Measurements from ENCODE around the gene MYCBPAP. TPM values are rescaled to one million over a fixed set of nuclear protein-coding genes. Genes with fewer than 3 reads are reported as not detected.

Gene MYCBPAP
- total RNA-seq, 3 donors from 2014 or later = 0.66 to 1.9 (median 1.3) TPM

GRCh38 chr17:50499721-50500120 lies 8.5 kb upstream of the MYCBPAP start:
- DNase-seq (ENCODE audit: low spot score in 2 of 2) = no peak
- Histone ChIP-seq H3K36me3 (no peaks in the 10 kb centered on the region), H3K27ac (no peak overlapping the region), H3K4me3 (no peak overlapping the region), H3K27me3 (no peaks in the 10 kb centered on the region), H3K9me3 (no peaks in the 10 kb centered on the region), H3K4me1 (no peaks in the 10 kb centered on the region)
- intact Hi-C loops (cut with DNase I; ENCODE audit: low total_unique reads) = no loop called here
- TF ChIP-seq POLR2A (IDR thresholded peaks at IDR 0.05) (no peak), CTCF (IDR thresholded peaks at IDR 0.05) (no peak), POLR2AphosphoS5 (IDR thresholded peaks at IDR 0.05) (no peak)

GRCh38 chr17:50501054-50501453 lies 7.2 kb upstream of the MYCBPAP start:
- no peak for DNase-seq (ENCODE audit: low spot score in 2 of 2)

GRCh38 chr17:50502301-50502990 lies 5.8 kb upstream of the MYCBPAP start:
- Histone ChIP-seq H3K27ac (no peak overlapping the region), H3K4me1 (no peaks in the 10 kb centered on the region), H3K36me3 (no peaks in the 10 kb centered on the region), H3K9me3 (no peaks in the 10 kb centered on the region), H3K27me3 (no peaks in the 10 kb centered on the region), H3K4me3 (no peak overlapping the region)
- no peak for DNase-seq (ENCODE audit: low spot score in 2 of 2)
- intact Hi-C loops (cut with DNase I; ENCODE audit: low total_unique reads) = no loop called here
- TF ChIP-seq POLR2A (IDR thresholded peaks at IDR 0.05) = no peak
- no peak for TF ChIP-seq CTCF (IDR thresholded peaks at IDR 0.05)
- TF ChIP-seq POLR2AphosphoS5 (IDR thresholded peaks at IDR 0.05) = no peak

More at GRCh38 chr17:50501054-50501453, 7.2 kb upstream of the MYCBPAP start:
- intact Hi-C loops (cut with DNase I; ENCODE audit: low total_unique reads) = no loop called here
- Histone ChIP-seq H3K9me3 (no peaks in the 10 kb centered on the region), H3K4me1 (no peaks in the 10 kb centered on the region), H3K4me3 (no peak overlapping the region), H3K27ac (no peak overlapping the region), H3K27me3 (no peaks in the 10 kb centered on the region), H3K36me3 (no peaks in the 10 kb centered on the region)
- TF ChIP-seq CTCF (IDR thresholded peaks at IDR 0.05) (peak in 2 of 3 donors; percentile 16 to 26), POLR2A (IDR thresholded peaks at IDR 0.05) (no peak)

GRCh38 chr17:50505591-50506130 lies 2.6 kb upstream of the MYCBPAP start:
- Histone ChIP-seq H3K36me3 (no peaks in the 10 kb centered on the region), H3K27me3 (no peaks in the 10 kb centered on the region), H3K4me1 (no peaks in the 10 kb centered on the region), H3K9me3 (no peaks in the 10 kb centered on the region), H3K27ac (peak overlapping the region in 1 of 2 donors; percentile 25), H3K4me3 (no peak overlapping the region)
- no peak for DNase-seq (ENCODE audit: low spot score in 2 of 2)
- TF ChIP-seq POLR2AphosphoS5 (IDR thresholded peaks at IDR 0.05) (no peak), POLR2A (IDR thresholded peaks at IDR 0.05) (no peak), CTCF (IDR thresholded peaks at IDR 0.05) (no peak)
- intact Hi-C loops (cut with DNase I; ENCODE audit: low total_unique reads) = no loop called here

- TF ChIP-seq CTCF (IDR thresholded peaks at IDR 0.05) (no peak), POLR2AphosphoS5 (IDR thresholded peaks at IDR 0.05) (no peak), POLR2A (IDR thresholded peaks at IDR 0.05) (no peak)
- intact Hi-C loops (cut with DNase I; ENCODE audit: low total_unique reads) = no loop called here
- Histone ChIP-seq H3K36me3 (no peaks in the 10 kb centered on the region), H3K27ac (no peak overlapping the region), H3K9me3 (no peaks in the 10 kb centered on the region), H3K4me3 (no peak overlapping the region), H3K4me1 (no peaks in the 10 kb centered on the region), H3K27me3 (no peaks in the 10 kb centered on the region)
- no peak for DNase-seq (ENCODE audit: low spot score in 2 of 2)
Measured at GRCh38 chr17:50506298-50506697, 1.9 kb upstream of the MYCBPAP start.
